ENCODE measurements around the gene ASCC1. TPM values are rescaled to one million over a fixed set of nuclear protein-coding genes. Genes with fewer than 3 reads are reported as not detected.

ASCC1 gene
- total and polyA plus RNA-seq, 2 of the 13 experiments (the other 11 are each of a cell fraction or from before 2014, with no cell fraction given) = 21.6 to 30.1 TPM

GRCh38 chr10:72251635-72252034 lies 35.6 kb upstream of the ASCC1 start (continued):
- TF ChIP-seq ZNF160 (CRISPR knock-in tag; IDR thresholded peaks at IDR 0.05) (no peak), RERE (CRISPR knock-in tag; IDR thresholded peaks at IDR 0.05; ENCODE audit: low read depth) (0 out of 2 replicates have a peak, but pooled peaks have one; percentile 48), ZNF775 (CRISPR knock-in tag; IDR thresholded peaks at IDR 0.05; ENCODE audit: borderline replicate concordance) (no peak), HNRNPL (IDR thresholded peaks at IDR 0.05; ENCODE audit: low read depth, low read length) (no peak), MYC (CRISPR knock-in tag; IDR thresholded peaks at IDR 0.05; ENCODE audit: borderline replicate concordance) (no peak), HDAC2 (CRISPR knock-in tag; IDR thresholded peaks at IDR 0.05) (peak; percentile 78), ZUFSP (CRISPR knock-in tag; IDR thresholded peaks at IDR 0.05; ENCODE audit: borderline replicate concordance) (no peak), ZNF773 (CRISPR knock-in tag; IDR thresholded peaks at IDR 0.05; ENCODE audit: borderline replicate concordance) (no peak), ZMYM3 (CRISPR knock-in tag; IDR thresholded peaks at IDR 0.05) (peak; percentile 93), ZNF337 (CRISPR knock-in tag; IDR thresholded peaks at IDR 0.05; ENCODE audit: borderline replicate concordance, low read depth) (no peak), ZBTB40 (IDR thresholded peaks at IDR 0.05) (no peak), ZBTB40 (CRISPR knock-in tag; IDR thresholded peaks at IDR 0.05) (no peak), NCOR1 (IDR thresholded peaks at IDR 0.05; ENCODE audit: borderline replicate concordance, low read length) (no peak)

Data from HepG2 (cell line).